B cell (primary cell): Measurements from ENCODE around the gene LCOR. TPM values are rescaled to one million over a fixed set of nuclear protein-coding genes. Genes with fewer than 3 reads are reported as not detected.

Experiments
- ATAC-seq: fragments of 200-7000 bp; cut with Tn5 transposase; one replicate; pipeline ENCODE4 v1.10.0; 2021; ENCODE audit warnings: low read depth, mild to moderate bottlenecking, moderate number of reproducible peaks, moderate library complexity
- CTCF ChIA-PET: fragments of 350-600 bp; sonication (Branson Sonifier 250); formaldehyde crosslinking; loops from one replicate; lab custom pipeline; 2021; ENCODE audit warnings: antibody characterized with exemption, inconsistent platforms; lab: Charles Lee
- POLR2A ChIA-PET: fragments of 350-600 bp; sonication (Branson Sonifier 250); formaldehyde crosslinking; loops from one replicate; lab custom pipeline; 2021; ENCODE audit warnings: antibody characterized with exemption; lab: Charles Lee
- DNase-seq: peaks from one replicate; pipeline ENCODE4 v3.0.0; 2013
- H2AFZ ChIP-seq: 2 replicates; pipeline ENCODE4 v1.6.1; 2012; ENCODE audit warnings: mild to moderate bottlenecking, low read depth, low read length; ENCODE audit not compliant: insufficient read depth, poor library complexity, severe bottlenecking
- H3K27ac ChIP-seq, 2 donors: 1 replicate in 1 of 2; 2 replicates in 1 of 2; pipeline ENCODE4 v1.5.1; 2012 to 2013; ENCODE audit warnings: low read length in 2 of 2, mild to moderate bottlenecking in 2 of 2, moderate library complexity in 1 of 2
- H3K27me3 ChIP-seq, 4 experiments: fragments of 200-600 bp in 1 of 4; sonication (generic) in 1 of 4; replicated peaks in 1 of 4; 1 replicate in 2 of 4; 2 replicates in 2 of 4; pipeline versions ENCODE4 v1.6.1 to v1.7.0; 2013 to 2016; ENCODE audit warnings: low read length in 3 of 4, mild to moderate bottlenecking in 2 of 4, mixed read lengths in 1 of 4, moderate library complexity in 1 of 4; ENCODE audit not compliant: insufficient read depth in 4 of 4, control insufficient read depth in 3 of 4; ENCODE audit errors: control extremely low read depth in 1 of 4
- H3K36me3 ChIP-seq, 2 experiments: replicated peaks in 1 of 2; 1 replicate in 1 of 2; 2 replicates in 1 of 2; pipeline versions ENCODE4 v1.6.1 to v1.7.1; 2013; ENCODE audit warnings: low read length in 1 of 2; ENCODE audit not compliant: insufficient read depth in 2 of 2, control insufficient read depth in 1 of 2; ENCODE audit errors: control extremely low read depth in 1 of 2, extremely low read depth in 1 of 2
- H3K4me1 ChIP-seq, 2 donors: fragments of 200-600 bp in 1 of 2; sonication (generic) in 1 of 2; 1 replicate in 1 of 2; 2 replicates in 1 of 2; pipeline versions ENCODE4 v1.5.1 to v1.6.1; 2013 to 2017; ENCODE audit warnings: low read length in 2 of 2; ENCODE audit not compliant: control insufficient read depth in 2 of 2, insufficient read depth in 2 of 2
- H3K4me2 ChIP-seq: replicated peaks from 2 replicates; pipeline ENCODE3; 2012; ENCODE audit warnings: mild to moderate bottlenecking, low read depth, low read length; ENCODE audit not compliant: poor library complexity, severe bottlenecking
- H3K4me3 ChIP-seq, 5 experiments: fragments of 200-600 bp in 1 of 5; sonication (generic) in 1 of 5; 1 replicate in 3 of 5; 2 replicates in 2 of 5; pipeline versions ENCODE4 v1.5.1 to v1.7.0; 2011 to 2016; ENCODE audit warnings: low read length in 4 of 5, mild to moderate bottlenecking in 4 of 5, low read depth in 2 of 5, control low read depth in 1 of 5, moderate library complexity in 1 of 5; ENCODE audit not compliant: insufficient read depth in 1 of 5; ENCODE audit errors: control extremely low read depth in 1 of 5, extremely low read depth in 1 of 5
- H3K79me2 ChIP-seq: fragments of 200-600 bp; sonication (generic); one replicate; pipeline ENCODE4 v1.6.0; 2016; ENCODE audit warnings: low read length; ENCODE audit not compliant: control insufficient read depth, insufficient read depth
- H3K9ac ChIP-seq: fragments of 200-600 bp; sonication (generic); 2 replicates; pipeline ENCODE4 v1.6.1; 2017; ENCODE audit warnings: mild to moderate bottlenecking, low read length, moderate library complexity
- H3K9me3 ChIP-seq, 3 donors: one replicate each; pipeline versions ENCODE4 v1.6.1 to v1.7.1; 2013; ENCODE audit warnings: low read length in 2 of 3; ENCODE audit not compliant: control insufficient read depth in 2 of 3, insufficient read depth in 1 of 3; ENCODE audit errors: control extremely low read depth in 1 of 3
- H4K20me1 ChIP-seq: 2 replicates; pipeline ENCODE4 v1.6.0; 2012; ENCODE audit warnings: mild to moderate bottlenecking, low read length; ENCODE audit not compliant: insufficient read depth, control insufficient read depth, poor library complexity, severe bottlenecking
- H3K27ac Mint-ChIP-seq: one replicate; pipeline ENCODE4 v1.8.0; 2021; ENCODE audit warnings: mixed read lengths
- H3K27me3 Mint-ChIP-seq: one replicate; pipeline ENCODE4 v1.8.0; 2021; ENCODE audit warnings: mixed read lengths
- H3K4me1 Mint-ChIP-seq: one replicate; pipeline ENCODE4 v1.8.0; 2021; ENCODE audit warnings: mixed read lengths
- H3K4me3 Mint-ChIP-seq: one replicate; pipeline ENCODE4 v1.8.0; 2021; ENCODE audit warnings: mixed read lengths
- H3K9me3 Mint-ChIP-seq: one replicate; pipeline ENCODE4 v1.8.0; 2022; ENCODE audit warnings: mixed read lengths; ENCODE audit not compliant: insufficient read depth
- EZH2 ChIP-seq: IDR thresholded peaks from 2 replicates; pipeline ENCODE4 v1.6.1; 2012; ENCODE audit warnings: borderline replicate concordance, low read depth, mild to moderate bottlenecking, moderate library complexity, low read length; ENCODE audit not compliant: insufficient read depth, poor library complexity, severe bottlenecking
- WGBS: methylation state at CpG from one replicate; pipeline ENCODE4 v1.1.5; 2013; ENCODE audit warnings: missing lambda C conversion rate; ENCODE audit not compliant: insufficient coverage; 5-methylcytosine and 5-hydroxymethylcytosine counted together
- intact Hi-C: fragments of 100-400 bp; cut with micrococcal nuclease; formaldehyde crosslinking; loops from one replicate; pipeline ENCODE4 v1.10.0; 2022
- polyA plus RNA-seq: library from polyadenylated mRNA; depleted of rRNA; stranded (reverse); fragments of >200 nt; gene quantifications from 2 replicates; pipeline ENCODE4 v1.2.3, GENCODE V29; 2012
- total RNA-seq, 2 donors: library from RNA; stranded (reverse); fragments of 120-200 nt in 1 of 2; gene quantifications; 1 replicate in 1 of 2; 2 replicates in 1 of 2; pipeline versions ENCODE4 v1.2.3 to v1.2.4, GENCODE V29; 2013 to 2022
- TF ChIP-seq, protein P1 (sequence below): fragments of 200-600 bp; IDR thresholded peaks from one replicate; pipeline ENCODE4 v1.8.0; 2022; ENCODE audit warnings: antibody characterized with exemption, mild to moderate bottlenecking

LCOR gene
- total and polyA plus RNA-seq, 2 donors (not counting 1 experiment from before 2014, with no cell fraction given) = 5.1 to 70.0 TPM

DNA sequence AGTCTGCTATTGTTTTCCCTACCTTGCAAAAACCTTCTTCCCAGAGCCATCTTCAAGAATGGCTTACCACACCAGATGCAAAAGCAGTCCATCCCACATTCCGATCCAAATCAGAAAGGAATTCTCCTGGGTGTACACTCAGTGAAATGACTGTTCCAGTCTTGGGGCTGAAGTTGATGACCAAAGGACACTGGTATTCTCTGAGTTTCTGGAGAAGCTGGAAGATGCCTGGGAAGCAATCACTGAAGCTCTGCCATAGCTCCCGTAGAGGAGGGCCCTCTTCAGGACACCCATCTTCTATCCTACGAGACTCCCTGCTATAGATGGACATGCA is 155.7 kb downstream of the LCOR start:
- CTCF ChIA-PET = no interaction called here
- Mint-ChIP-seq H3K27me3 (no peaks in the 10 kb centered on the region), H3K4me1 (peaks cover 27% of the 10 kb centered on the region), H3K9me3 (no peaks in the 10 kb centered on the region), H3K4me3 (no peak overlapping the region), H3K27ac (no peak overlapping the region)
- TF ChIP-seq, protein P1, sequence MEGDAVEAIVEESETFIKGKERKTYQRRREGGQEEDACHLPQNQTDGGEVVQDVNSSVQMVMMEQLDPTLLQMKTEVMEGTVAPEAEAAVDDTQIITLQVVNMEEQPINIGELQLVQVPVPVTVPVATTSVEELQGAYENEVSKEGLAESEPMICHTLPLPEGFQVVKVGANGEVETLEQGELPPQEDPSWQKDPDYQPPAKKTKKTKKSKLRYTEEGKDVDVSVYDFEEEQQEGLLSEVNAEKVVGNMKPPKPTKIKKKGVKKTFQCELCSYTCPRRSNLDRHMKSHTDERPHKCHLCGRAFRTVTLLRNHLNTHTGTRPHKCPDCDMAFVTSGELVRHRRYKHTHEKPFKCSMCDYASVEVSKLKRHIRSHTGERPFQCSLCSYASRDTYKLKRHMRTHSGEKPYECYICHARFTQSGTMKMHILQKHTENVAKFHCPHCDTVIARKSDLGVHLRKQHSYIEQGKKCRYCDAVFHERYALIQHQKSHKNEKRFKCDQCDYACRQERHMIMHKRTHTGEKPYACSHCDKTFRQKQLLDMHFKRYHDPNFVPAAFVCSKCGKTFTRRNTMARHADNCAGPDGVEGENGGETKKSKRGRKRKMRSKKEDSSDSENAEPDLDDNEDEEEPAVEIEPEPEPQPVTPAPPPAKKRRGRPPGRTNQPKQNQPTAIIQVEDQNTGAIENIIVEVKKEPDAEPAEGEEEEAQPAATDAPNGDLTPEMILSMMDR = no peak
- TF ChIP-seq EZH2 = no peak
- Histone ChIP-seq H3K27ac (no peak overlapping the region), H3K36me3 (peaks cover 0 to 5% of the 10 kb centered on the region in 2 experiments), H3K9me3 (no peaks in the 10 kb centered on the region), H2AFZ (no peak overlapping the region), H3K4me3 (no peak overlapping the region), H3K4me1 (peaks cover 15 to 22% of the 10 kb centered on the region in 2 donors), H3K27me3 (no peaks in the 10 kb centered on the region), H3K4me2 (no peak overlapping the region), H3K79me2 (no peaks in the 10 kb centered on the region), H3K9ac (no peak overlapping the region), H4K20me1 (peaks cover 4% of the 10 kb centered on the region)
- 95% methylated on average over 3 of the region's 3 CpGs for WGBS
- POLR2A ChIA-PET = no interaction called here
- DNase-seq (no peak), ATAC-seq (no peak)
- intact Hi-C loops = no loop called here

DNA sequence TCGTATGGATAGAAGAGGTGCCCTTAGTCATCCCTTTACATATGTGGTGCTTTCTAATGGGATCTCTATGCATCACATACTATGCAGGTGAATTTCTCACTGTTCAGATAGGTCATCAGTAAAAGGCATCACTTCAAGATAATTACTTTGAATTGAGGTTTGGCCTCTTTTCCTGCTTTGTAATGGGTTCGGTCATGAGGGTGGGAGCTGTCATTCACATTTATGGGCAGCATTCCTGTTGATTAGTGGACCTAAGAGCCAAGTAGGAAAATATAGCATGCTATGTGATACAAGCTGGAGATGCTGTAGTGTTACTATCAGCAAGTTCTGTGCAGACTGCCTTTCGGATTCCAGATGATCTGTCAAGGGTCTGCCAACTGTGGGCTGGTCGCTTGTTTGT is 156.3 kb downstream of the LCOR start:
- TF ChIP-seq, protein P1 = no peak
- TF ChIP-seq EZH2 = no peak
- Histone ChIP-seq H2AFZ (no peak overlapping the region), H4K20me1 (peaks cover 4% of the 10 kb centered on the region), H3K79me2 (no peaks in the 10 kb centered on the region), H3K27me3 (no peaks in the 10 kb centered on the region), H3K4me1 (peaks cover 15 to 24% of the 10 kb centered on the region in 2 donors), H3K27ac (no peak overlapping the region), H3K4me2 (no peak overlapping the region), H3K36me3 (peaks cover 0 to 5% of the 10 kb centered on the region in 2 experiments), H3K9ac (no peak overlapping the region), H3K9me3 (no peaks in the 10 kb centered on the region), H3K4me3 (no peak overlapping the region)
- ChIA-PET CTCF (no interaction called here), POLR2A (no interaction called here)
- no peak overlapping the region for H3K4me3 Mint-ChIP-seq
- H3K27me3 Mint-ChIP-seq = no peaks in the 10 kb centered on the region
- no peak overlapping the region for H3K27ac Mint-ChIP-seq
- DNase-seq (no peak), ATAC-seq (no peak)
- intact Hi-C loops = no loop called here
- no peaks in the 10 kb centered on the region for H3K9me3 Mint-ChIP-seq
- 100% methylated on average over 3 of the region's 4 CpGs for WGBS
- peaks cover 27% of the 10 kb centered on the region for H3K4me1 Mint-ChIP-seq
